Panc1 (cell line): ENCODE data around the gene TNS4. TPM values are rescaled to one million over a fixed set of nuclear protein-coding genes. Genes with fewer than 3 reads are reported as not detected.

Experiments used
- ATAC-seq: fragments of 200-7000 bp; cut with Tn5 transposase; 2 replicates; pipeline ENCODE4 v1.9.1; 2020; ENCODE audit warnings: mild to moderate bottlenecking, moderate library complexity
- BruUV-seq: library from RNA; stranded (reverse); fragments of 400-500 nt; replicated peaks from 2 replicates; lab custom pipeline; 2021; lab: Mats Ljungman, UMichigan
- CTCF ChIA-PET: fragments of 300-600 bp; sonication (Branson Sonifier 250); formaldehyde crosslinking; loops from one replicate; lab custom pipeline; 2022; ENCODE audit warnings: antibody characterized with exemption; lab: Charles Lee
- POLR2A ChIA-PET: fragments of 300-600 bp; sonication (Branson Sonifier 250); formaldehyde crosslinking; loops from one replicate; lab custom pipeline; 2022; ENCODE audit warnings: antibody characterized with exemption; lab: Charles Lee
- DNase-seq: peaks from one replicate; pipeline ENCODE4 v3.0.0-alpha.2; 2010; ENCODE audit warnings: low read depth, low spot score
- H3K27ac ChIP-seq: 2 replicates; pipeline ENCODE4 v1.5.1; 2011; ENCODE audit warnings: mild to moderate bottlenecking, low read length, inconsistent platforms
- H3K27me3 ChIP-seq: fragments of 200-500 bp; sonication (Bioruptor generic); 2 replicates; pipeline ENCODE4 v1.6.0; 2014; ENCODE audit warnings: low read length, inconsistent platforms; ENCODE audit not compliant: control insufficient read depth, insufficient read depth
- H3K36me3 ChIP-seq: fragments of 200-500 bp; sonication (Bioruptor generic); 2 replicates; pipeline ENCODE4 v1.5.1; 2014; ENCODE audit warnings: inconsistent platforms, mild to moderate bottlenecking, low read length, moderate library complexity; ENCODE audit not compliant: control insufficient read depth, insufficient read depth
- H3K4me1 ChIP-seq: 2 replicates; pipeline ENCODE4 v1.5.1; 2011; ENCODE audit warnings: inconsistent platforms, mild to moderate bottlenecking, low read length, moderate library complexity; ENCODE audit not compliant: control insufficient read depth, insufficient read depth
- H3K4me3 ChIP-seq, 2 experiments: 2 replicates each; pipeline ENCODE4 v1.5.1; 2011 to 2012; ENCODE audit warnings: low read depth in 2 of 2, low read length in 2 of 2, mild to moderate bottlenecking in 2 of 2, inconsistent platforms in 1 of 2, moderate library complexity in 1 of 2
- H3K9me3 ChIP-seq: fragments of 200-500 bp; sonication (Bioruptor generic); 2 replicates; pipeline ENCODE4 v1.5.1; 2014; ENCODE audit warnings: low read depth, mild to moderate bottlenecking, inconsistent platforms, low read length, moderate library complexity; ENCODE audit not compliant: control insufficient read depth, insufficient read depth
- POLR2AphosphoS5 ChIP-seq: IDR thresholded peaks from 2 replicates; pipeline ENCODE4 v1.6.1; 2012; ENCODE audit warnings: mild to moderate bottlenecking, low read depth, low read length, moderate library complexity
- REST ChIP-seq, 2 experiments: IDR thresholded peaks; 2 replicates each; pipeline ENCODE4 v1.6.1; 2011 to 2012; ENCODE audit warnings: low read depth in 2 of 2, control low read depth in 1 of 2, low read length in 1 of 2, mild to moderate bottlenecking in 1 of 2, moderate library complexity in 1 of 2; ENCODE audit not compliant: insufficient read depth in 1 of 2
- SIN3A ChIP-seq: IDR thresholded peaks from 2 replicates; pipeline ENCODE4 v1.6.1; 2012; ENCODE audit warnings: low read depth, mild to moderate bottlenecking, low read length, moderate library complexity, borderline replicate concordance; ENCODE audit not compliant: insufficient read depth
- TCF7L2 ChIP-seq: IDR thresholded peaks from 2 replicates; pipeline ENCODE4 v1.6.1; 2011; ENCODE audit warnings: mild to moderate bottlenecking, low read depth, low read length, inconsistent platforms
- in situ Hi-C: cut with HindIII; loops from 2 replicates; pipeline ENCODE4 v1.10.0; 2016; ENCODE audit warnings: low sequenced_read_pairs, low pct_unique_long_range_greater_than_20kb
- intact Hi-C: fragments of 100-400 bp; cut with micrococcal nuclease; formaldehyde crosslinking; loops from one replicate; pipeline ENCODE4 v1.10.0; 2022; ENCODE audit not compliant: unreplicated experiment
- total RNA-seq: library from RNA; stranded (reverse); gene quantifications from one replicate; pipeline ENCODE4 v1.2.1, GENCODE V29; 2021; ENCODE audit not compliant: unreplicated experiment
- TF ChIP-seq, protein P1 (sequence below): fragments of 450-650 bp; IDR thresholded peaks from 2 replicates; pipeline ENCODE4 v1.5.1; 2017; ENCODE audit warnings: mild to moderate bottlenecking

Gene TNS4
- total RNA-seq, 1 experiment from 2014 or later, result not detected

DNA sequence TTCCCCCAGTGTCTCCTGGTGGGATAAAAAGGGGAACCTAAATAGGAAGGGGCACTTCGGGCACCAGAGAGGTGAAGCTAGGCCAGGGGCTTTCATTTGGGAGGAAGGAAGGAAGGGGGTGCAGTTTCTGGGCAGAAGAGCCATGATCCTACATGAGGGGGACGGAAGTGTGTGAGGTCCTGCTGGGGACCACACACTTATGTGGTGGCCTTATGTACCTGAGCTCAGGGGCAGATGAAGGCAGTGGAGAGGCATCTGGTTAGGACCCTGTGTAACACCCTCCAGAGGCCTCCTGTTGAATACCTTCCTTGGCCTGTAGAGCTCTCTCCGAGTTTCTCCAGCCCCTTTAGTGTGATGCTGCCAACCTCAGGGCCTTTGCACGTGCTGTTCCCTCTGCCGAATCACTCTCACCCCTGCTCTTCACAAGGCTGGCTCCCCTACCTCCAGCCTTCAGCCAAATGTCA lies 37.0 kb downstream of the TNS4 start:
- Histone ChIP-seq H3K27me3 (no peaks in the 10 kb centered on the region), H3K27ac (no peak overlapping the region), H3K9me3 (no peaks in the 10 kb centered on the region), H3K4me3 (no peak overlapping the region), H3K4me1 (no peaks in the 10 kb centered on the region), H3K36me3 (no peaks in the 10 kb centered on the region)
- no peak for ATAC-seq
- TF ChIP-seq, protein P1, sequence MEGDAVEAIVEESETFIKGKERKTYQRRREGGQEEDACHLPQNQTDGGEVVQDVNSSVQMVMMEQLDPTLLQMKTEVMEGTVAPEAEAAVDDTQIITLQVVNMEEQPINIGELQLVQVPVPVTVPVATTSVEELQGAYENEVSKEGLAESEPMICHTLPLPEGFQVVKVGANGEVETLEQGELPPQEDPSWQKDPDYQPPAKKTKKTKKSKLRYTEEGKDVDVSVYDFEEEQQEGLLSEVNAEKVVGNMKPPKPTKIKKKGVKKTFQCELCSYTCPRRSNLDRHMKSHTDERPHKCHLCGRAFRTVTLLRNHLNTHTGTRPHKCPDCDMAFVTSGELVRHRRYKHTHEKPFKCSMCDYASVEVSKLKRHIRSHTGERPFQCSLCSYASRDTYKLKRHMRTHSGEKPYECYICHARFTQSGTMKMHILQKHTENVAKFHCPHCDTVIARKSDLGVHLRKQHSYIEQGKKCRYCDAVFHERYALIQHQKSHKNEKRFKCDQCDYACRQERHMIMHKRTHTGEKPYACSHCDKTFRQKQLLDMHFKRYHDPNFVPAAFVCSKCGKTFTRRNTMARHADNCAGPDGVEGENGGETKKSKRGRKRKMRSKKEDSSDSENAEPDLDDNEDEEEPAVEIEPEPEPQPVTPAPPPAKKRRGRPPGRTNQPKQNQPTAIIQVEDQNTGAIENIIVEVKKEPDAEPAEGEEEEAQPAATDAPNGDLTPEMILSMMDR, result no peak
- no peak for TF ChIP-seq SIN3A
- TF ChIP-seq POLR2AphosphoS5, result no peak
- TF ChIP-seq REST (IDR thresholded peaks at IDR 0.05; ENCODE audit: insufficient read depth in 1 of 2, low read depth in 2 of 2, low read length in 1 of 2), result no peak
- no peak for TF ChIP-seq TCF7L2
- ChIA-PET POLR2A (no interaction called here), CTCF (interaction anchor here (1.0 kb wide), 1 partner anchor 68 kb away, joined by 3 read pairs; no protein-coding TSS in a partner anchor)
- in situ Hi-C loops, result no loop called here
- intact Hi-C loops, result no loop called here
- DNase-seq, result no peak
- BruUV-seq, result no TSS peak

- H3K4me3 ChIP-seq, result no peak overlapping the region
- ChIA-PET POLR2A (no interaction called here), CTCF (interaction anchor here (0.6 kb wide), 1 partner anchor 398 kb away, joined by 4 read pairs; no protein-coding TSS in a partner anchor)
- peaks cover 1% of the 10 kb centered on the region; the same call in 1 of the 2 replicates for H3K4me1 ChIP-seq
- BruUV-seq, result no TSS peak
- TF ChIP-seq REST (IDR thresholded peaks at IDR 0.05; ENCODE audit: insufficient read depth in 1 of 2, low read depth in 2 of 2, low read length in 1 of 2), result no peak
- TF ChIP-seq TCF7L2, result no peak
- no peak for TF ChIP-seq SIN3A
- no peak for TF ChIP-seq POLR2AphosphoS5
- TF ChIP-seq, protein P1, result no peak
- ATAC-seq (no peak), DNase-seq (no peak)
- in situ Hi-C loops (no loop called here), intact Hi-C loops (no loop called here)
- no peak overlapping the region for H3K27ac ChIP-seq
- H3K36me3 ChIP-seq, result no peaks in the 10 kb centered on the region
- no peaks in the 10 kb centered on the region for H3K27me3 ChIP-seq
- no peaks in the 10 kb centered on the region for H3K9me3 ChIP-seq
Measured at GRCh38 chr17:40463122-40463550, 38.3 kb downstream of the TNS4 start.
